SK-N-SH (cell line): ENCODE results near the gene ZNF610. TPM values are rescaled to one million over a fixed set of nuclear protein-coding genes. Genes with fewer than 3 reads are reported as not detected.
A peak's percentile ranks its signal among the peaks of the same experiment; 100 is the strongest.

ENCODE experiments used
- CTCF ChIA-PET: fragments of 300-600, 350-600 bp; formaldehyde crosslinking; extraction: SDS; loops from one replicate; lab custom pipeline; 2021; lab: Yijun Ruan, JAX
- POLR2A ChIA-PET: fragments of 350-600 bp; sonication (Branson Sonifier 250); formaldehyde crosslinking; extraction: SDS; loops from one replicate; lab custom pipeline; 2020; ENCODE audit warnings: antibody characterized with exemption, inconsistent platforms; lab: Yijun Ruan, JAX
- DNase-seq: peaks from one replicate; pipeline ENCODE4 v3.0.0; 2012
- H2AFZ ChIP-seq: fragments of 200-600 bp; sonication (generic); 2 replicates; pipeline ENCODE4 v1.8.1; 2016; ENCODE audit warnings: antibody characterized with exemption, mild to moderate bottlenecking, low read depth
- H3F3A ChIP-seq: fragments of 200-600 bp; sonication (generic); replicated peaks from 2 replicates; pipeline ENCODE3; 2016; ENCODE audit warnings: antibody characterized with exemption, mild to moderate bottlenecking; ENCODE audit not compliant: insufficient read depth
- H3K27ac ChIP-seq, 2 experiments: fragments of 200-500 bp in 1 of 2; fragments of 200-600 bp in 1 of 2; sonication (Bioruptor generic) in 1 of 2; sonication (generic), shearing (Covaris generic) in 1 of 2; 2 replicates each; pipeline versions ENCODE4 v1.5.1 to v1.6.1; 2014 to 2016; ENCODE audit warnings: low read depth in 2 of 2, inconsistent platforms in 1 of 2, low read length in 1 of 2, mild to moderate bottlenecking in 1 of 2, mixed read lengths in 1 of 2
- H3K27me3 ChIP-seq: fragments of 200-600 bp; sonication (generic), shearing (Covaris generic); 2 replicates; pipeline ENCODE4 v1.6.1; 2016; ENCODE audit warnings: mixed run types; ENCODE audit not compliant: insufficient read depth
- H3K36me3 ChIP-seq, 2 experiments: fragments of 200-500 bp in 1 of 2; fragments of 200-600 bp in 1 of 2; sonication (Bioruptor generic) in 1 of 2; sonication (generic) in 1 of 2; replicated peaks in 1 of 2; 2 replicates each; pipeline versions ENCODE3 to v1.5.1; 2014 to 2016; ENCODE audit warnings: low read length in 1 of 2, mild to moderate bottlenecking in 1 of 2; ENCODE audit not compliant: insufficient read depth in 2 of 2, control insufficient read depth in 1 of 2
- H3K4me1 ChIP-seq, 2 experiments: fragments of 200-500 bp in 1 of 2; fragments of 200-600 bp in 1 of 2; sonication (Bioruptor generic) in 1 of 2; sonication (generic), shearing (Covaris generic) in 1 of 2; 2 replicates each; pipeline versions ENCODE4 v1.5.1 to v1.6.1; 2014 to 2016; ENCODE audit warnings: low read depth in 1 of 2, low read length in 1 of 2, mixed run types in 1 of 2; ENCODE audit not compliant: insufficient read depth in 2 of 2, control insufficient read depth in 1 of 2
- H3K4me2 ChIP-seq: fragments of 200-600 bp; sonication (generic), shearing (Covaris generic); 2 replicates; pipeline ENCODE4 v1.6.1; 2017; ENCODE audit warnings: mixed run types
- H3K4me3 ChIP-seq, 2 experiments: fragments of 200-500 bp in 1 of 2; fragments of 200-600 bp in 1 of 2; sonication (Bioruptor generic) in 1 of 2; sonication (generic), shearing (Covaris generic) in 1 of 2; 2 replicates each; pipeline versions ENCODE4 v1.5.1 to v1.8.1; 2014 to 2016; ENCODE audit warnings: low read depth in 2 of 2, inconsistent platforms in 1 of 2, low read length in 1 of 2, mild to moderate bottlenecking in 1 of 2, mixed read lengths in 1 of 2, moderate library complexity in 1 of 2
- H3K79me2 ChIP-seq: fragments of 200-600 bp; sonication (generic); 2 replicates; pipeline ENCODE4 v1.8.1; 2017; ENCODE audit warnings: mild to moderate bottlenecking; ENCODE audit not compliant: insufficient read depth
- H3K9ac ChIP-seq: fragments of 200-600 bp; sonication (generic); 2 replicates; pipeline ENCODE4 v1.6.1; 2017; ENCODE audit warnings: mixed run types
- H3K9me2 ChIP-seq: fragments of 200-600 bp; sonication (generic); 2 replicates; pipeline ENCODE4 v1.6.1; 2017; ENCODE audit warnings: mixed run types
- H3K9me3 ChIP-seq: fragments of 200-600 bp; sonication (generic); 2 replicates; pipeline ENCODE4 v1.6.1; 2017; ENCODE audit warnings: mixed run types, mild to moderate bottlenecking, moderate library complexity
- H4K20me1 ChIP-seq: fragments of 200-600 bp; sonication (generic); 2 replicates; pipeline ENCODE4 v1.6.1; 2017; ENCODE audit warnings: mild to moderate bottlenecking, mixed run types; ENCODE audit not compliant: insufficient read depth
- CTCF ChIP-seq: fragments of 200-600 bp; sonication (generic); IDR thresholded peaks from 2 replicates; pipeline ENCODE4 v1.6.1; 2017; ENCODE audit warnings: antibody characterized with exemption, mild to moderate bottlenecking, moderate library complexity
- ELF1 ChIP-seq: IDR thresholded peaks from 2 replicates; pipeline ENCODE4 v1.4.0; 2012
- FOSL2 ChIP-seq: IDR thresholded peaks from 2 replicates; pipeline ENCODE4 v1.4.0; 2012; ENCODE audit warnings: low read depth, mild to moderate bottlenecking, moderate library complexity, borderline replicate concordance
- FOXJ3 ChIP-seq: sonication (generic); formaldehyde crosslinking; IDR thresholded peaks from 2 replicates; pipeline ENCODE4 v1.5.1; 2020; ENCODE audit warnings: mild to moderate bottlenecking, missing genetic modification reagents
- GABPA ChIP-seq: IDR thresholded peaks from 2 replicates; pipeline ENCODE4 v1.4.0; 2012; ENCODE audit warnings: low read depth, mild to moderate bottlenecking
- GATA2 ChIP-seq: sonication (generic); formaldehyde crosslinking; IDR thresholded peaks from 2 replicates; pipeline ENCODE4 v1.5.0; 2020; ENCODE audit warnings: mild to moderate bottlenecking, missing genetic modification reagents
- MAX ChIP-seq: IDR thresholded peaks from 2 replicates; pipeline ENCODE4 v1.4.0; 2012; ENCODE audit warnings: low read depth
- MEF2A ChIP-seq: IDR thresholded peaks from 2 replicates; pipeline ENCODE4 v1.4.0; 2012; ENCODE audit warnings: low read depth, borderline replicate concordance
- NFIC ChIP-seq: IDR thresholded peaks from 2 replicates; pipeline ENCODE4 v1.4.0; 2012; ENCODE audit warnings: borderline replicate concordance
- NRF1 ChIP-seq: IDR thresholded peaks from 2 replicates; pipeline ENCODE4 v1.6.1; 2012; ENCODE audit warnings: low read depth, mild to moderate bottlenecking, low read length
- PBX3 ChIP-seq: IDR thresholded peaks from 2 replicates; pipeline ENCODE4; 2012
- POLR2AphosphoS5 ChIP-seq: IDR thresholded peaks from 2 replicates; pipeline ENCODE4 v1.6.1; 2012; ENCODE audit warnings: low read depth, low read length
- RXRA ChIP-seq: IDR thresholded peaks from 2 replicates; pipeline ENCODE4 v1.4.0; 2012; ENCODE audit warnings: low read depth, mild to moderate bottlenecking, borderline replicate concordance
- TAF1 ChIP-seq: IDR thresholded peaks from 2 replicates; pipeline ENCODE4 v1.6.1; 2012; ENCODE audit warnings: low read depth, mild to moderate bottlenecking, low read length, moderate library complexity, borderline replicate concordance
- USF1 ChIP-seq: IDR thresholded peaks from 2 replicates; pipeline ENCODE4 v1.4.0; 2012; ENCODE audit warnings: low read depth, borderline replicate concordance
- WGBS: methylation state at CpG from one replicate; pipeline ENCODE4 v1.1.6; 2017; ENCODE audit warnings: low lambda C conversion rate; 5-methylcytosine and 5-hydroxymethylcytosine counted together
- polyA plus RNA-seq, 3 experiments: library from polyadenylated mRNA; depleted of rRNA; stranded (reverse); fragments of >200 nt; gene quantifications; 2 replicates each; pipeline ENCODE4 v1.2.3, GENCODE V29; 2012
- TF ChIP-seq, protein P1 (sequence below): fragments of 150-350 bp; IDR thresholded peaks from 2 replicates; pipeline ENCODE4 v1.6.1; 2017; ENCODE audit warnings: antibody characterized with exemption, low read length, low read depth, borderline replicate concordance

The ZNF610 gene
- polyA plus RNA-seq, 1 of the 3 experiments (the other 2 are of a cell fraction), result 1.9 TPM

DNA sequence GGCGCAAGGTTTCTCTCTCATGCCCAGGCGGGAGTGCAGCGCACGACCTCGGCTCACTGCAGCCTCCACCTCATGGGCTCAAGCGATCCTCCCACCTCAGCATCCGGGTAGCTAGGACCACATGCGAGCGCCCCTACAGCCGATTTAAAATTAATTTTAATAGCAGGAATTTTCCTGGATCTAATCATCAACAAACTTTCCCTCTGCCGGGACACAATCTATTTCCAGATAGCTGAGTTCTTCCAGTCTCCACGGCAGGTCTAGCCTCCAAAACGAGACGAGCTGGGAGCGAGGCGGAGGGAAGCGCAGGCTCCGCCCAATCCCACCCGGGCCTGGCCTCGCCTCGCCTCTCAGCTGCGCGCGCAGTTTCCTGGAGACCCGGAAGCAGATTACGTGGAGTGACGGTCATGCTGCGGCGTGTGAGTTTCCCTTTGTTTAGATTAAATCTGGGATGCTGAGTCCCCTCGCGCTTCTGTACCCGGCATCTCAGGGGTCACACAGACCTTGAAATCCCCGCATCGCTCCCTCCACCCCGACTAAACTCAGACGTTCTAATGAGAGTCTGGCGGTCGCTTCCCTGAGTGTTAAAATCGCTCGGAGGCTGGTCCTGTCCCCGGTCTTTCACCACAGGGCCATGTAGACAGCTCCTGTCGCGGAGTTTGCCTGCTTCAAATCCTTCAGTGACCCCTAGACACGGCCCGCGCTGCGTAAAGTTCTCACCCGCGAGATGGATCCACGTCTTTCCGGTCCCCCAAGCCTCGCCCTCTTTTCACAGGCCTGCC, 33.7 kb downstream of the ZNF610 start, which contains the start of gene ZNF880 (continued):
- TF ChIP-seq CTCF, result peak; percentile 17; the same call in 1 of the 2 replicates
- peak; percentile 30; the same call in 1 of the 2 replicates for TF ChIP-seq GATA2 (CRISPR knock-in tag)
- TF ChIP-seq, all 33 proteins: peak for 12

DNA sequence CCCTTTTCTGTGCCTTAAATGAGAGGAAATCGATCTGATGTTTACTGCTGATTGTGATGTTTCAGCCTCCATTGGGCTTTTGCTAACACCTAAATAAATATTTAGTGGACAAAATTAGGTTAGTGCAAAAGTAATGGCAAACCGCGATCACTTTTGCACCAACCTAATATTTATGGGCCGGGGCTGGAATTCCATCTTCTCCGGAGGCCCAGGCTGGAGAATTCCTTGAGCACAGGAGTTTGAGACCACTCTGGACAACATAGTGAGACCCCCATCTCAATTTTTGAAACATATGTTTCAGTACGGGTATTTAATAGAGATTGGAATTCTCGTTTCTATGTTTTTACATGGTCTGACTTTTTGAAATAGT, 34.3 kb downstream of the ZNF610 start:
- no peak for DNase-seq
- peak overlapping the region; percentile 93 to 94 for H3K27ac ChIP-seq
- POLR2A ChIA-PET, result interaction anchor here (1.4 kb wide), 1 partner anchor 28 kb away, joined by 4 read pairs; the partner anchor contains the start of gene ZNF528
- 27% methylated on average over 7 of the region's 7 CpGs for WGBS
- peak overlapping the region; percentile 92 for H2AFZ ChIP-seq
- no peaks in the 10 kb centered on the region for H3K9me2 ChIP-seq
- peaks cover 17 to 52% of the 10 kb centered on the region in 2 experiments for H3K36me3 ChIP-seq
- CTCF ChIA-PET, result no interaction called here
- peaks cover 10% of the 10 kb centered on the region for H3K9me3 ChIP-seq
- no peaks in the 10 kb centered on the region for H3K27me3 ChIP-seq
- H3K4me3 ChIP-seq, result peak overlapping the region; percentile 62 to 78
- TF ChIP-seq GATA2 (CRISPR knock-in tag) (peak; percentile 12), FOXJ3 (CRISPR knock-in tag) (0 out of 2 replicates have a peak, but pooled peaks have one; percentile 12), MAX (no peak)
- peaks cover 5% of the 10 kb centered on the region for H3F3A ChIP-seq
- no peaks in the 10 kb centered on the region for H3K4me1 ChIP-seq
- H3K4me2 ChIP-seq, result peak overlapping the region; percentile 73
- H3K9ac ChIP-seq, result peak overlapping the region; percentile 84
- H3K79me2 ChIP-seq, result peaks cover 20% of the 10 kb centered on the region
- no peaks in the 10 kb centered on the region for H4K20me1 ChIP-seq

- no peak overlapping the region for H3K4me2 ChIP-seq
- H3K4me3 ChIP-seq, result no peak overlapping the region
- no peaks in the 10 kb centered on the region for H3K79me2 ChIP-seq
- no peak overlapping the region for H3K9ac ChIP-seq
- H3K9me3 ChIP-seq, result peaks cover 13% of the 10 kb centered on the region; the same call in 1 of the 2 replicates
- H2AFZ ChIP-seq, result no peak overlapping the region
- 69% methylated on average over 1 of the region's 1 CpG for WGBS
- H3K9me2 ChIP-seq, result no peaks in the 10 kb centered on the region
- peaks cover 4 to 29% of the 10 kb centered on the region in 2 experiments for H3K36me3 ChIP-seq
- H4K20me1 ChIP-seq, result no peaks in the 10 kb centered on the region
- H3K27ac ChIP-seq, result no peak overlapping the region
- H3F3A ChIP-seq, result no peaks in the 10 kb centered on the region
- ChIA-PET POLR2A (no interaction called here), CTCF (no interaction called here)
- no peaks in the 10 kb centered on the region for H3K27me3 ChIP-seq
- no peak for DNase-seq
- no peaks in the 10 kb centered on the region for H3K4me1 ChIP-seq
- TF ChIP-seq, protein P1, sequence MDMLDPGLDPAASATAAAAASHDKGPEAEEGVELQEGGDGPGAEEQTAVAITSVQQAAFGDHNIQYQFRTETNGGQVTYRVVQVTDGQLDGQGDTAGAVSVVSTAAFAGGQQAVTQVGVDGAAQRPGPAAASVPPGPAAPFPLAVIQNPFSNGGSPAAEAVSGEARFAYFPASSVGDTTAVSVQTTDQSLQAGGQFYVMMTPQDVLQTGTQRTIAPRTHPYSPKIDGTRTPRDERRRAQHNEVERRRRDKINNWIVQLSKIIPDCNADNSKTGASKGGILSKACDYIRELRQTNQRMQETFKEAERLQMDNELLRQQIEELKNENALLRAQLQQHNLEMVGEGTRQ, result no peak
- TF ChIP-seq FOSL2 (no peak), NFIC (no peak), POLR2AphosphoS5 (no peak), FOXJ3 (CRISPR knock-in tag) (no peak), NRF1 (no peak), USF1 (no peak), GABPA (no peak), PBX3 (no peak), ELF1 (no peak), MEF2A (no peak), TAF1 (no peak), MAX (no peak), RXRA (no peak)
Measured at GRCh38 chr19:52391135-52391534, 55.1 kb downstream of the ZNF610 start.
